Iris pigment epithelial cell (primary cell): Measurements from ENCODE around the gene PANX3.

Experiments used
- DNase-seq: peaks from one replicate; pipeline ENCODE4 v3.0.0-alpha.2; 2011; ENCODE audit warnings: low read depth

Gene PANX3

DNA sequence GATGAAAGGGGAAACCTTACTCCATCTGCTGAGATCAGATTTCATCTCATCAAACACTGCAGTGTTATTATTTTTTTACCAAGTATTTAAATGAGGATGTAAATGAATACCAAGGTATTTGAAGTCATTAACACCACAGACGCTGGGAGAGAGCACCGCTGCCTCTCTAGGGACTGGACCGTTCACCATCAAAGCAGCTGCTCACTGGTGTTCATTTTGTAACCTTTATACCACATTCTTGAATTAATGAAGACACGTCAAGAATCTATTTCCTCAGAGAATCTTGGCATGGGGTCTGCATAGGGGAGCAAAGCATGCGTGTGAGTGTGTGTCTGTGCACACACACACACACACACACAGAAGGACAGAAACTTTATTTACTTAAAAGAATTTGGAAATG, 46.7 kb downstream of the PANX3 start:
- peak; percentile 33 for DNase-seq

- DNase-seq: no peak
Observed at GRCh38 chr11:124658501-124658900, 47.3 kb downstream of the PANX3 start.

GRCh38 chr11:124658986-124659385, 47.8 kb downstream of the PANX3 start:
- DNase-seq: no peak

DNA sequence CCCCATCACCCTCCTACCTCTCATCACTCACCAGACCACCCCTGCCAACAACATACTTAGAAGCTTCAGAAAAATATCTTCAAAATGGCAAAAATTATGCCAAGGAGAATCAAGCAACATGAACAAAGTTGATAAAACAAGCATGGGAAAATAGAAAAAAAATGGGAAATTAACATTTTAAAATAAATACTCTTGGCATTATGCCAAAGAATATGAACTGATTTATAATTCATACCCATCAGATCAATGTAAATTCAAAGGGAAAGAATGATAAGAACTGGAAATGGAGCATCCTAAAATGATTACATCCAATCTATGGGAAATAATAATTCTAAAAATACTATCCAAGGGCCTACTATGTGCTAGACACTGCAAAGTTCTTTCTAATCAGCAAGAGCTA, 50.3 kb downstream of the PANX3 start:
- no peak for DNase-seq

DNA sequence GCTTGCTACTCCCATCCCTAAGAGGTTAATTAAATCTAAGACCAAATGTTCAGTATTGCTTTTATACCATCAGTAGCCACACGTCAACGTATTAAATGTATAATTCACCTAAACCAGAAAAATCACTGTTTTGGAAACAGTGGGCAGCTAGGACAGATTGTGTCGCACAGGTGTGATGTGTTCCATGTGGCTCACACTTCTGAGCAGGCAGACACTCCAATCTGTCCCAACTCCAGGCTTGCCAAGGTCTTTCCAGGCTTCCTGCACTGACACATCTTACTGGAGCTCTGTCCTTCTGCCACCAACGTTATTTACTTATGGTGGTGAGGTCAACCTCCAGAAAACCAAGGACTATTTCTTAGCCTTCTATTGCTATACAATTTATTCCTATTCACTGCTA, 50.9 kb downstream of the PANX3 start:
- no peak for DNase-seq

- DNase-seq: no peak
Observed at GRCh38 chr11:124663861-124664260, 52.6 kb downstream of the PANX3 start.

GRCh38 chr11:124667601-124668000, 56.4 kb downstream of the PANX3 start:
- DNase-seq: no peak

GRCh38 chr11:124669193-124669592, 58.0 kb downstream of the PANX3 start:
- peak; percentile 50 for DNase-seq
